Upper lobe of left lung (tissue), 6 donors: ENCODE data around the gene NIPA2. TPM values are rescaled to one million over a fixed set of nuclear protein-coding genes. Genes with fewer than 3 reads are reported as not detected.

Experiments
- ATAC-seq, 2 donors: fragments of 200-7000 bp; cut with Tn5 transposase; one replicate each; pipeline ENCODE4 v1.9.1; 2022; ENCODE audit warnings: mild to moderate bottlenecking in 2 of 2, moderate library complexity in 2 of 2; ENCODE audit not compliant: low FRiP score in 2 of 2
- DNase-seq, 2 donors: peaks; one replicate each; pipeline ENCODE4 v3.0.0-alpha.2; 2019 to 2020
- H3K27ac ChIP-seq, 4 donors: fragments of 200-600 bp; sonication (generic); one replicate each; pipeline ENCODE4 v1.5.1; 2016 to 2019
- H3K27me3 ChIP-seq, 4 donors: fragments of 200-600 bp; sonication (generic); one replicate each; pipeline ENCODE4 v1.5.1; 2017 to 2019
- H3K36me3 ChIP-seq, 4 donors: fragments of 200-600 bp; sonication (generic); one replicate each; pipeline ENCODE4 v1.5.1; 2016 to 2019
- H3K4me1 ChIP-seq, 4 donors: fragments of 200-600 bp; sonication (generic); one replicate each; pipeline ENCODE4 v1.5.1; 2018 to 2019
- H3K4me3 ChIP-seq, 4 donors: fragments of 200-600 bp; sonication (generic); one replicate each; pipeline ENCODE4 v1.5.1; 2017 to 2019; ENCODE audit warnings: mild to moderate bottlenecking in 2 of 4, moderate library complexity in 1 of 4
- H3K9me3 ChIP-seq, 4 donors: fragments of 200-600 bp; sonication (generic); one replicate each; pipeline ENCODE4 v1.5.1; 2018 to 2019
- CTCF ChIP-seq, 6 experiments: fragments of 450-650 bp in 4 of 6; fragments of 200-600 bp in 2 of 6; sonication (generic) in 2 of 6; IDR thresholded peaks; one replicate each; pipeline ENCODE4 v1.5.1; 2016 to 2019; ENCODE audit warnings: antibody characterized with exemption in 6 of 6
- EP300 ChIP-seq, 4 donors: sonication (generic); formaldehyde crosslinking; IDR thresholded peaks; one replicate each; pipeline ENCODE4 v1.5.1; 2017; ENCODE audit warnings: antibody characterized with exemption in 4 of 4, control low read depth in 2 of 4
- POLR2A ChIP-seq, 4 donors: fragments of 450-650 bp; IDR thresholded peaks; one replicate each; pipeline ENCODE4 v1.5.1; 2016 to 2017; ENCODE audit warnings: antibody characterized with exemption in 4 of 4, mild to moderate bottlenecking in 2 of 4
- POLR2AphosphoS5 ChIP-seq, 2 donors: sonication (generic); formaldehyde crosslinking; IDR thresholded peaks; one replicate each; pipeline ENCODE4 v1.5.1; 2017; ENCODE audit warnings: antibody characterized with exemption in 2 of 2
- WGBS, 2 donors: methylation state at CpG; one replicate each; pipeline ENCODE4 v1.1.5; 2017 to 2018; 5-methylcytosine and 5-hydroxymethylcytosine counted together
- total RNA-seq, 6 donors: library from RNA; depleted of rRNA in 4 of 6; stranded (reverse); fragments of >200 nt in 4 of 6; gene quantifications; one replicate each; pipeline versions ENCODE4 v1.1.0 to v1.2.1, GENCODE V29; 2016 to 2021
- donor health status: DM: no; HTN: no; CAD: no; lungs with moderate emphysema.
- donor health status: DM: no; HTN: yes; CAD: no; lungs with severe emphysema.

Gene NIPA2
- total RNA-seq, 6 donors from 2014 or later = 23.0 to 55.9 (median 47.5) TPM

DNA sequence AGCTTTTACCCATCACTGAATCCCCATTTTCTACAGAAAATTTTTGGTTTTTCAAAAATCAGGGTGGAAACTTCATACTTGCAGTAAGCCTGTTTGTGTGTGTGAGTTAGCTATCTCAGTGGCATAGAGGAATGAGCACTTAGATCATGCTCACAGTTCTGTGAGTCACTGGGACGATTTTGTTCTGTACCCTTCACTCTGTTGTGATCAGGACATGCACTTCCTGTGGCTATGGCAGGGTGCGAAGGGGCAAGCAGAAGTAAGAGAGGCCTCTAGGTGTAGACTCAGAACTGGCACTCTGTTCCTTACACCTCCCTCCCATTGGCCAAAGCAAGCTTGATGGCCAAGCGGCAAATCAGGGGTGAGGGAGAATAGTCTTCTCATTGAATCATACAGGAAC is 11.6 kb downstream of the NIPA2 start:
- Histone ChIP-seq H3K27ac (no peak overlapping the region), H3K9me3 (no peaks in the 10 kb centered on the region), H3K4me1 (peaks cover 0 to 5% (median 2%) of the 10 kb centered on the region in 4 donors), H3K36me3 (peaks cover 7 to 67% (median 32%) of the 10 kb centered on the region in 4 donors), H3K27me3 (no peaks in the 10 kb centered on the region), H3K4me3 (no peak overlapping the region)
- DNase-seq (no peak), ATAC-seq (no peak)
- no peak for TF ChIP-seq CTCF (IDR thresholded peaks at IDR 0.05)
- no peak for TF ChIP-seq POLR2A (IDR thresholded peaks at IDR 0.05)
- TF ChIP-seq EP300 (IDR thresholded peaks at IDR 0.05) = no peak
- TF ChIP-seq POLR2AphosphoS5 (IDR thresholded peaks at IDR 0.05) = no peak
- 72 to 73% methylated on average over 3 of the region's 3 CpGs for WGBS, 2 donors

DNA sequence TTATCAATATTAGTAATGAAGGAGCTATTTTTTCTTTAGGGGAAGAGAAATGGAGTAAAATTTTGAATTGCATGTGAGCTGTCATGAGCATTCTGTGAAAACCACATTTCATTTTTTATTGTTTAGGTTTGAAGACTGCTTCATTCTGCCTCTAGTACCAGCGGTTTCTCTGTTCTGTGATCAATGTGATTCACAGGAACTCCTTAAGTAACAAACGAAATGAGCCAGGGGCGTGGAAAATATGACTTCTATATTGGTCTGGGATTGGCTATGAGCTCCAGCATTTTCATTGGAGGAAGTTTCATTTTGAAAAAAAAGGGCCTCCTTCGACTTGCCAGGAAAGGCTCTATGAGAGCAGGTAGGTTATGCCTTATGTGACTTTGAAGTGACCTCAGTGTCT is 13.0 kb downstream of the NIPA2 start:
- H3K36me3 ChIP-seq = peaks cover 10 to 69% (median 41%) of the 10 kb centered on the region in 4 donors
- ATAC-seq = no peak
- no peaks in the 10 kb centered on the region for H3K9me3 ChIP-seq
- no peaks in the 10 kb centered on the region for H3K27me3 ChIP-seq
- no peak for DNase-seq
- TF ChIP-seq POLR2A (IDR thresholded peaks at IDR 0.05) (no peak), EP300 (IDR thresholded peaks at IDR 0.05) (no peak), POLR2AphosphoS5 (IDR thresholded peaks at IDR 0.05) (no peak), CTCF (IDR thresholded peaks at IDR 0.05) (no peak)
- 88 to 92% methylated on average over 4 of the region's 4 CpGs for WGBS, 2 donors
- H3K4me1 ChIP-seq = no peaks in the 10 kb centered on the region
- H3K27ac ChIP-seq = no peak overlapping the region
- no peak overlapping the region for H3K4me3 ChIP-seq

DNA sequence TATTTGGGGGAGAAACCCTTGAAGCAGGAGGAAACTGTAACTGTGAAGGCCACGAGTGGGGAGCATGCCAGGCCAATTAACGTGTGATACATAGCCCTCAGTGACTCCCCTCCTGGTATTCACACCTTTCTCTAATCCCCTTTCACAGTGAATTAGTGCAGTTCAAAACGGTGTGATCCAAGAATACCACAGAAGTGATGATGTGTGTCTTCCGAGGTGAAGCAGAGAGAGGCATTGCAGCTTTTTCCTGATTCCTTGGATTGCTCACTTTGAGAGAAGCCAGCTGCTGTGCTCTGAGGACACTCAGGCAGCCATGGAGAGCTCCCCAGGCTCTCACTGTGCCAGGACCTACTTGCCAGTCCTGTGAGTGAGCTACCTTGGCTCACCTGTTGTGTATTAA is 17.3 kb downstream of the NIPA2 start:
- H3K4me3 ChIP-seq = no peak overlapping the region
- H3K27me3 ChIP-seq = no peaks in the 10 kb centered on the region
- TF ChIP-seq CTCF (IDR thresholded peaks at IDR 0.05) (no peak), POLR2A (IDR thresholded peaks at IDR 0.05) (no peak), EP300 (IDR thresholded peaks at IDR 0.05) (no peak), POLR2AphosphoS5 (IDR thresholded peaks at IDR 0.05) (no peak)
- no peak for ATAC-seq
- WGBS, 2 donors = 68 to 83% methylated on average over 4 of the region's 4 CpGs
- H3K9me3 ChIP-seq = no peaks in the 10 kb centered on the region
- no peak overlapping the region for H3K27ac ChIP-seq
- H3K36me3 ChIP-seq = peaks cover 18 to 84% (median 35%) of the 10 kb centered on the region in 4 donors
- no peaks in the 10 kb centered on the region for H3K4me1 ChIP-seq
- no peak for DNase-seq

DNA sequence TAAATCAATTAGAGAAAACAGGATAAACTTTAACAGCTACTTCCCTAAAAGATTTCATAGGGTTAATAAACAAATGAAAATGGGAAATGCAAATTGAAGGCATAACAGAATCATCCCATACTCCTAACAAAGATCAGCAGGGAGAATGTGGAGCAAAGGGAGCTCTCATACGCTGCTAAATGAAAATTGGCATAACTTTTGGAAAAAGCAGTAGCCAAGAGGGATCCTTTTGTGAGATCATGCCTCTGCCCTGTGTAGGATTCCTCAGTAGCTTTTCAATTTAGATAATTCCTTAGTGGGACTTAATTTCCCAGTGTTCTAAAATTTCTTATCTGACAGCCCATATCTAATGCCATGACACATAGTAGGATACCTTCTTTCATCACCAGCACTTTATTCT is 18.2 kb downstream of the NIPA2 start:
- peaks cover 18 to 86% (median 38%) of the 10 kb centered on the region in 4 donors for H3K36me3 ChIP-seq
- no peak for DNase-seq

More for the DNA sequence above, 18.2 kb downstream of the NIPA2 start:
- ATAC-seq = no peak
- Histone ChIP-seq H3K4me3 (no peak overlapping the region), H3K27me3 (no peaks in the 10 kb centered on the region), H3K4me1 (no peaks in the 10 kb centered on the region), H3K27ac (no peak overlapping the region), H3K9me3 (no peaks in the 10 kb centered on the region)
- 79 to 81% methylated on average over 1 of the region's 1 CpG for WGBS, 2 donors
- TF ChIP-seq CTCF (IDR thresholded peaks at IDR 0.05) (no peak), EP300 (IDR thresholded peaks at IDR 0.05) (no peak), POLR2AphosphoS5 (IDR thresholded peaks at IDR 0.05) (no peak), POLR2A (IDR thresholded peaks at IDR 0.05) (no peak)
